WTC11 (cell line): ENCODE results near the gene ZBTB39.

Source experiments
- CTCF ChIP-seq: fragments of 200-600 bp; IDR thresholded peaks from 2 replicates; pipeline ENCODE4 v1.8.0; 2022; ENCODE audit warnings: antibody characterized with exemption
- GABPB1 ChIP-seq: sonication (generic); formaldehyde crosslinking; IDR thresholded peaks from 2 replicates; pipeline ENCODE4 v1.8.1; 2023; ENCODE audit warnings: mild to moderate bottlenecking, missing genetic modification reagents
- USF1 ChIP-seq: sonication (generic); formaldehyde crosslinking; IDR thresholded peaks from 2 replicates; pipeline ENCODE4 v1.8.0; 2022; ENCODE audit warnings: mild to moderate bottlenecking, missing genetic modification reagents
- TF ChIP-seq, protein P1 (sequence below): sonication (generic); formaldehyde crosslinking; IDR thresholded peaks from 2 replicates; pipeline ENCODE4 v1.8.1; 2023; ENCODE audit warnings: mild to moderate bottlenecking, moderate library complexity, missing genetic modification reagents

- TF ChIP-seq, protein P1, sequence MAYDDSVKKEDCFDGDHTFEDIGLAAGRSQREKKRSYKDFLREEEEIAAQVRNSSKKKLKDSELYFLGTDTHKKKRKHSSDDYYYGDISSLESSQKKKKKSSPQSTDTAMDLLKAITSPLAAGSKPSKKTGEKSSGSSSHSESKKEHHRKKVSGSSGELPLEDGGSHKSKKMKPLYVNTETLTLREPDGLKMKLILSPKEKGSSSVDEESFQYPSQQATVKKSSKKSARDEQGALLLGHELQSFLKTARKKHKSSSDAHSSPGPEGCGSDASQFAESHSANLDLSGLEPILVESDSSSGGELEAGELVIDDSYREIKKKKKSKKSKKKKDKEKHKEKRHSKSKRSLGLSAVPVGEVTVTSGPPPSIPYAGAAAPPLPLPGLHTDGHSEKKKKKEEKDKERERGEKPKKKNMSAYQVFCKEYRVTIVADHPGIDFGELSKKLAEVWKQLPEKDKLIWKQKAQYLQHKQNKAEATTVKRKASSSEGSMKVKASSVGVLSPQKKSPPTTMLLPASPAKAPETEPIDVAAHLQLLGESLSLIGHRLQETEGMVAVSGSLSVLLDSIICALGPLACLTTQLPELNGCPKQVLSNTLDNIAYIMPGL (CRISPR knock-in tag), result no peak
- TF ChIP-seq CTCF (no peak), USF1 (CRISPR knock-in tag) (no peak), GABPB1 (CRISPR knock-in tag) (no peak)
These were observed 10.0 kb upstream of the ZBTB39 start, which contains the start of gene TAC3 for GRCh38 chr12:57016348-57016747.
